NCI-H2196 treated with DMSO at 0.1 percent for 48 hours (cell line): Measurements from ENCODE around the gene COPZ1.
A peak's percentile ranks its signal among the peaks of the same experiment; 100 is the strongest.
"Not testable (repeated sequence)": the region's sequence is repeated elsewhere in the genome, so short reads cannot be mapped to it uniquely, and the experiment has no call there.

Experiments
- DNase-seq: peaks from one replicate; lab custom pipeline; 2025; ENCODE audit not compliant: unreplicated experiment; lab: John Stamatoyannopoulos, UW

COPZ1 gene

DNA sequence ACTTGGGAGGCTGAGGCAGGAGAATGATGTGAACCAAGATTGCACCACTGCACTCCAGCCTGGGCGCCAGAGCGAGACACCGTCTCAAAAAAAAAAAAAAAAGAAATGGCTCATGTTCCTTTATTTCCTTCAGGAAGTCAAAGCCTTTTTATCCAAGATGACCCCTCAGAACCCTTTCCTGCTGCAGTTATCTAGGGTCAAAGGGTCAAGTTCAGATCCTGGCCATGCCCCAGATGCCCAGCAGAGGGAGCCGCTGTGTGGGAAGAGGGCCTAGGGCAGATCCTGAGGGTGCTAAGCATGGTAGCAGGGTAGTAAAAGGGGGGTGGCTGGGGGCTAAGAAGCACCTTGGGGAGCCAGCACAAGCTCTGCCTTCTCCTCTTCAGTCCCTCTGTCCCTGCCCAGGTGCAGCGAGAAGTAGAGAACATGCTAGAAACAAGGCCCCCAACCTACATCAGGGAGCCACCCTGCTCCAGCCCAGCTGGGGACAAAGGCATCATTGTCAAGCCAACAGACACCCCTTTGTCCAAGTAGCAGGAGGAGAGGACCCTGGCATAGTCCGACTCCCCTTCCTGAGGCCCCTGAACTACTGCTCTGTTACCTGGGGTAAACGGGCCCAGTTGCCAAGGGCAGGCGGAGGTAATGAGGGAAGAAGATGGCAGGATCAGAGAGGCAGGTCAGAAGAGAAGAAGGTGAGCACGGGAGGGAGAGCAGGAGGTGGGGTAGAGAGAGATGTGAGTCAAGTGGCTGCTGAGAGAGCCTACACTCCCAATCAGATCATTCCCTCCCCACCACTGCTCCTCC lies 30.6 kb upstream of the COPZ1 start:
- peak; percentile 29 for DNase-seq

DNA sequence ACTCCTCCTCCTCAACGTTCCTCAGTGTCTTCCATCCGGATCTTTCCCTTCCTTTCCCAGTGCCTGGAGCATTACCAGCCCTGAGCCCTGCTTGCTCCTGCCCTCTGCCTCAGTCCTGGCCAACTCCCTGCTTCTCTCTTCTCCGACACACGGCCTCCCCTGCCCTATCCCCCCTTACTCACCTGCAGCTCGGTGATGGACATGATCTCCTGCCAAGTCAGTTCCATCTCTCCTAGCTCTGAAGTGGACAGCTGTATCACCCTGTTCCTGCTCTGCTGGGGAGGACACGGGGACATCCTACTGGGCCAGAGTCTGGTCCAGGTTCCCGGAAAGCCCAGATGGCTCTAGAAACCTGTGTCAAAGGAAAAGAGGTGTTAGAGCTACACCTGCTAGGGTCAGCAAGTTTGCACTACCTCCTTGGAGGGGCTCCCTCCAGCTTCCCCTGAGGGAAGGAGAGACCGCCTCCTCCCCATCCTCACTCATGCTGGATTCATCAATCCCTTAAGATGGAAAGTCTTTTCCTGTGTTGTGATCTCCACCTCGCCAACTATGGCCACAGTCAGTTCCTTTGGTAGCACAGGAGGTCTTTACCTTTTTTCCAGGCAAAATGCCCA lies 29.9 kb upstream of the COPZ1 start:
- no peak for DNase-seq

DNA sequence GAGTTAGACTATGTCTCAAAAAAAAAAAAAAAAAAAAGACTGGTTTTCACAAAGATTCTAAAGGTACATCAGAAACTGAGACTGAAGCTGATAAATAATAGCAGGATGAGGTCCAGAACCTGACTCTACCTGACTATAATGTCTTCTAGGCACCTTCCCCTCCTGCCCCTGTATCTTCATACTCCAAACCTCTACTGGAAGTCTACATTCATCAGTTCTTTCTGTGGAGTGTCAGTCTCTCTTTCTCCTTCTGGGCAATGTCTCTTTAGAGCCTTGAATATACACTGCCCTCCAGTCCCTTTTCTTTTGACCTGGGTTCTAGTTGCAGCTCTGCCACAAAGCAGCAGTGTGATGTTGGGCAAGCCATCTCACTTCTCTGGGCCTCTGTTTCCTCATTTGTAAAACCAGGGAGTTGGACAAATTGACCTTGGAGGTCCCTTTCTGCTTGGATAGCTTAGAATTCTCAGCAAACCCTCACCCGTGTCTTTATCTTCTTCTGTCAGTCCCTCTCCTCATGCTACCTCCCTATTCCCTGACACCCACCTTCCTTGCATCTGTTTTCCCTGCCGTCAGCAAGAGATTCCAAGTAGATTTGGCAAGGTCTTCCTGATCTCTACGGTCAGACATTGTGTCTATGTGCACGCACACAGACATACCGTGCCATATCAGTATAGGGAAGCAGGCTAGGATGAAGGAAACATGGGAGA lies 28.4 kb upstream of the COPZ1 start:
- DNase-seq: no peak

DNA sequence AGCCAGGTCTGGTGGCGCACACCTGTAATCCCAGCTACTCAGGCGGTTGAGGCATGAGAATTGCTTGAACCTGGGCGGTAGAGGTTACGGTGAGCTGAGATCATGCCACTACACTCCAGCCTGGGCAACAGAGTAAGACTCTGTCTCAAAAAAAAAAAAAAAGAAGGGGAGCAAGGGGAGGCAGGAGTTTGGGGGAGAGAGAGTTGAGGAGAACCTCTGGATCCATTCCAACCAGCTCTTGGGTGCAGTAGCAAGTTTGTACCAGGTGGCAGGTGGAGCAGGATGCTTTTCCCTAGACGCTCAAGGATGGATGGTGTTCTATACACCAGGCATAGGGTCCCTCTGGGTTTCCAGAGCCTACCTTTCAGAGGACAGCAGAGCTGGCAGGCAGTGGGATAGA lies 26.0 kb upstream of the COPZ1 start:
- no peak for DNase-seq

DNA sequence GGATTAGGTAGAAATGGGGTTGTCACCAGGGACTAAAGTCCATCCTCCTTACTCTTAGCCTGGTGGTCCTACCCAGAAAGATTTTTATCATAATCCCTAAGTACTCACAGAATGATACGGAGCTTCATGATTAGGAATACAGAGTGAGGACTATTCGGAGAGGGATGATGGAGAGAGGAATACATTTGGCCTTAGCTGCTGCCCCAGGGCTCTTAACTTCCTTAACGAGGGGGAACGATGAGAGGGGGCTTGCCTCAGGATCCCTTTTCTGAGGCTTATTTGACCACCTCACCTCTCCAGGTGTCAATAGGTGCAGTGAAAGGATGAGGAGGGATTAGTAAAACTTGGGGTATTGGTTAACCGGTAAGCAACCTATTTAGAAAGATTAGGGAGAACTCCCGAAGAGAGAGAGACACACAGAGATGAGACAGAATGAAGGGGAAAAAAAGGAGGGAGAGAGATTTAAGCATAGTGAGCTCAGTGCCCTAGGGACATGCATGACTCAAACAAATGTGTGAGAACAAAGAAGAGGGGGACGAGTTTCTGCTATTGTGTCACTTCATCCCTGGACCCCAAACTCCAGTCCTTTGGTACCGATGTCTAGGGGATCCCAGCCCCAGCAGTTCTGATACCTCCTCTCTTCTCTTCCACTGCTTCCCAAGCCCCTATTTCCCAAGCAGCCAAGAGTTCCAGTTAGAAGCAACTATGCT lies 25.3 kb upstream of the COPZ1 start:
- DNase-seq: no peak

DNA sequence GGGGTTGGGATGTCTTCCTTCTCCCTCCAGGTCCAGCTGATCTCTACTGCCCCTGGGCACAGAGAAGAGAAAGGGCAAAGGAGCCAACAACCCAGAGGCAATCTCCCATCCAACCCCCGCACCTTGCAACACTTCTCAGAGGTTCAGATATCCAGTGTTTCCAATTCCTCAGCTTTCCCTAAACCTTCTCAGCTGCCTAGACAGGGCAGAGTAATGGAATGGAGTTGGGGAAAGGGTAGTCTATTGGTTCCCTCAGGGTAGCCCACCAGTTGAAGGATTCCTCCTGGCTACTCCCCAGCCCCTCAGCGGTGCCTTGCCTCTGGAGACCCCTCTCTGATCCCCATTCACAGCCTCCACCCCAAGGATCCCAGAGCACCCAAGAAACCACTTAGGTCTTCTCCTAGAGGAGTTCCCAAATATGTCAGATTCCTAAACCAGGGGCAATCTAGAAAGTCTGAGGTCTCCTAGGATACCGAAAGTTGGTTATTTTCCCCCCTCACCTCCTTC lies 24.7 kb upstream of the COPZ1 start:
- no peak for DNase-seq

DNA sequence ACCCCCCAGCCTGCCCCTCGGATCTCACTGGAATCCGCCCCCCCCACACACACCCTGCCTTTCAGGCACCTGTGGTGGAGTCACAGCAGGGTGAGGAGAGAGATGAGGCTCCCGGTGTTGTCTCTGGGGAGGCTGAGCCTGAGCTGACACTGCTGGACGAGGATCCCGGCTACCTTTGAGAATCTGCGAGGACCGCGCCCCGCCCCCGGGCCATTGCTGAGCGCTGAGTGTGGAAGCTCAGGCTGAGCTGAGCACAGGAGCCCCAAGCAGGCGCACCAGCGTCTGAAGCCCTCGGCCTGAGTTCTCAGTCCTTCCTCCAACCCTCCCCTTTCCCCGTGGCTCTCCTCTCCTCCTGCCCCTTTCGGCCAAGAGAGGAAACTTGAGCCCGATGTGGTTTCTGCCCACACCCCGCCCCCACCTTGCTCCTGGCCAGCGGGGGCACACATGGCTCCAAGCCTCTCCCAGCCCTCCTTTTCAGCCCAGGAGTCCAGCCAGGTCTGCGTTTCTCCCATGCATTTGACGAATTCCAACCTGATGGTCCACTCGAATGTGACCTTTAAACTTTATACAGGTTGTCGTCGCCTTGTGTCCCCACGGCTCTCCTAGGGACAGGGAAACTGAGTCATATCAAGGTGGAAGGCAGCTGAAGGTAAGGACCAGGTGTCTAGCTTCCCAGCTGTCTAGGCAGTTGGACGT lies 24.1 kb upstream of the COPZ1 start, which contains the start of gene NFE2:
TSS of gene NFE2 (minus strand) at position 284 of the 696 bp plus-strand sequence. CDS start 5,767 bp downstream, outside the sequence.
- no peak for DNase-seq

DNA sequence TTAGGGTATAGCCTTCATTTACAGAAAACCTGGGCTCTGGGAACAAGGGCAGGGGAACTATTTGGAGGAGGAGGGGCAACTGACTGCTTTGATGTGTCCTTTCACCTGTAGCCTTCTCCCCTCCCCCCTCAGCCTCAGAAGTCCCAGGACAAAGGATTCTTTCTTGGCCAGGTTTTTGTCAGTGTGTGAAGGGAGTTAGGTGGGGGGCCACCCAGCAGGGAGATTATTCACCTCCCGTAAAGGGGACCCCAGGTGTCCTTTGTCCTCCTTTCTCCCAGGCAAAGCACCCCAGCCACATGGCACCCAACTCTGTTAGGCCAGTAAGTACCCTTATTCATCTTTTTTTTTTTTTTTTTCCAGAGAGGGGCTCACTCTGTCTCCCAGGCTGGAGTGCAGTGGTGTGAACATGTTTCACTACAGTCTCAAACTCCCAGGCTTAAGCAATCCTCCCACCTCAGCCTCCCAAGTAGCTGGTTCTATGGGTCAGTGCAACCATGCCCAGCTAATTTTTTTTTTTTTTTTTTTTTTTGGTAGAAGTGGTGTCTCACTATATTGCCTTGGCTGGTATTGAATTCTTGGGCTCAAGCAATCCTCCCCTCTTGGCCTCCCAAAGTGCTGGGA lies 23.4 kb upstream of the COPZ1 start:
- no peak for DNase-seq

DNA sequence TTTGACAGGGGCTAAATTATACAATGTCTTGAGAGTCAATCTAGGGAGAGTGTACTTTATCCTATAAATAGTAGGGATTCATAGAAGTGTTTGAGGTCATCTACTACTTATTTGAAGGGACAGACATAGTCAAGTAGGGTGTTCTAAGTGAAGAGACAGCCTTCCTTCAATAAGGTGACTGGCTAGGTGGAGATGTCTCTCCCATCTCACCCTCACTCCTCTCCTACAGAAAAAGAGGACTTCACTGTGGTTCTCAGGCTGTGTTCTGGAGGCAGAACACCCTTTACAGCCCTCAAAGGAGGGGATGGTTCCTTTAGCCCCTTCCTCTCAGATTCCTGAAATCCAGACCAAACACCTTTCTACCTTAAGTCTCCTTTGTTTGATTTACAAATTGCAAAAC lies 21.3 kb upstream of the COPZ1 start:
- DNase-seq: no peak

DNA sequence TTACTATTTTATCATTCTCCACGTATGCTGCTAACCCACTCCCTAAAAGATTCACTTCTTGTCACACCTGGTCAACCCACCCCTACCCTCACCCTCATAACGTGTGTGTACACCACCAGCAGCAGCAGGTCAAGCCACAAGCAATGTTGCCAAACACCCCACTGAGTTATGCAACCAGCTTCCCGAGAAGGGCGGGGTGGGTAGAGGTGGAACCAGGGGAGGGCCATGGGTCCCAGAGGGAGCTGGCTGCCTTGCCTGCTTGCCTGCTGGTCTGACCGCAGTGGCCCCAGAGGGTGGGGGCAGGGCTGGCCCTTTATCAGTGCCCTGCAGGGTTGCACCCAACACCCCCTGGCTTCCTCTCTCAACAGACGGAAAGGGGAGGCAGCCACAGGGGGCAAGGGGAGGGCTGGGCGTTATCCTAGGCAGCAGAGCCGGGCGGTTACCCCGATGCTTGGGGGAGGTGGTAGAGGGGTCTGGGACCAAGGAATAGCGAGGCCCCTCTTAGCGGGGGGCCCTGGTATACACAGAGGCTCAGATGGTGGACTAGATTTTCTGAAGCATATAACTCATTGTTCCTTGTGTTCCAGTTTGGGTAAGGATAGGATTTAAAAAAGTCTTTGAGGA lies 20.6 kb upstream of the COPZ1 start:
- no peak for DNase-seq

DNA sequence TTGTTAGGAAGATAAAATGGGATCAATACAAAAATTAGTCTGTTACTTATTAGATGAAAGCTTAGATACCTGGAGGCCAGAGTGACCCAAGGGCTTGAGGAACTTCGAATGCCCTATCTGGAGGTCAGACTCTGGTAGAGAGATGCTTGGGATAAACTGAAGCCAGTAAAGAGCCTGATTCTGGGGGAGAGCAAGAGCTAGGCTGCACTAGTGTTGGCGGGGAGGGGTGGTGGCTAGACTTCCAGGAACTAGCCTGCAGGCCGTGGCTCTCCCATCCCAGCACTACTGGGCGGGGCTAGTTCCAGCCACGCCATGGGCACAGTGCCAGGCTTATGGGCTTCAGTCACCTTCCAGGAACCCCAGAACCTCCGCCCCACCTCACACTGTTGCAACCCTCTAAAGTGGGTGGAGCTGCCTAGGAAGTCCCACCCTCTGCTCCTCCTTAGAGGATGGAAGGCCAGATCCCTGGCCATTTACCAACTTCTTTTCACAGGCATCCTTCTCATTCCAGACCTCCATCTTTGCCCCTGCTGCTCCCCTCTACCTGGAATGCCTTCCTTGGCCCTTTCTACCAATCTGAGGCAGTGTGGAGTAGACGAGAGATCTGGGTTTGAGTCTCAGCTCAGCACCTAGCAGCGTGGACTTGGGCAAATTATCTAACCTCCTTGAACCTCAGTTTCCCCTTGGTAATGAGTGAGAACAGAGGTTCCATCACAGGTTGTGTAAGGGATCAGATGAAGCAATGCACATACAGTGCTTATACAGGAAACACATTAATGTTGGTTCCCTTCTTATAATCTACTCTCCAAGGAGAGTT lies 17.8 kb upstream of the COPZ1 start:
- peak; percentile 14 for DNase-seq

DNA sequence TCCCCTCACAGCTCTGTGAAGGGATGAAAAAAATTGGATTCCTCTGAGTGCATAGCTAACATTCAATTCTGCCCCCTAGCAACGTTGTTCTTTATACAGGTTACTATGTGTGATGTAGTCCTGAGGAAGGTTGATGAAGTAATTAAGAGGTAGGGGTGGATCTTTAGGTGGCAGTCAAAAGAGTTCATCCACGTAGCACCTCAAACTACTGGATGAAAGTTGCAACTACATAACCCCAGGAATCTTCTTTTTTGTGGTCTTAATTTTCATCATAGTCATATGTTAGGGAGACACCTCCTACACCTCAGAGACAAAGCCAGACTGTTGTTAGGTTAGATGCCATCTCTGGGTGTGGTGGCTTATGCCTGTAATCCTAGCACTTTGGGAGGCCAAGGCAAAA lies 13.9 kb upstream of the COPZ1 start:
- DNase-seq: no peak

DNA sequence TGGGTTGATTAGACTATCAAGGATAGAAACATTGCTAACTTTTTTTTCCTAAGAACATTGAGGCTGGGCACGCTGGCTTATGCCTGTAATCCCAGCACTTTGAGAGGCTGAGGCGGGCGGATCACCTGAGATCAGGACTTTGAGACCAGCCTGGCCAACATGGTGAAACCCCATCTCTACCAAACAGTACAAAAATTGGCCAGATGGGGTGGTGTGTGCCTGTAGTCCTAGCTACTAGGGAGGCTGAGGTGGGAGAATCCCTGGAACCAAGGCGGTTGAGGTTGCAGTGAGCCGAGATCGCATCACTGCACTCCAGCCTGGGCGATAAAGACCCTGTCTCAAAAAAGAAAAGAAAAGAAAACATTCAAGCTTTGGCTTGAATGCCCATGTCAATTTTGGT lies 12.6 kb upstream of the COPZ1 start:
- DNase-seq: not testable (repeated sequence)

DNA sequence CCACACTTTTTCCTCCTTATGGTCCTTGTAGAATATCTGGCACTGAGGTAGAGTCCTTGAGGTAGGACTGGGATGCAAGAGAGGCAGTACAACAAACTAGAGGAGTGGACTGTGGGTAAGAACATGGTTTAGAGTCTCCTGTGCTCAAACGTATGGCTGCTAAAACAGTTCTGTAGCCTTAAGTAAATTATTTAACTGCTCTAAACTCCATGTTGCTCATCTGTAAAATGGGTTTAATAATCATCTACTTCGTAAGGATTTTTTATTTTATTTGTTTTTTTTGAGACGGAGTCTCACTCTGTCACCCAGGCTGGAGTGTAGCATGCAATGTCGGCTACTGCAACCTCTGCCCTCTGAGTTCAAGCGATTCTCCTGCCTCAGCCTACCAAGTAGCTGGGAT lies 3.6 kb upstream of the COPZ1 start:
- no peak for DNase-seq

DNA sequence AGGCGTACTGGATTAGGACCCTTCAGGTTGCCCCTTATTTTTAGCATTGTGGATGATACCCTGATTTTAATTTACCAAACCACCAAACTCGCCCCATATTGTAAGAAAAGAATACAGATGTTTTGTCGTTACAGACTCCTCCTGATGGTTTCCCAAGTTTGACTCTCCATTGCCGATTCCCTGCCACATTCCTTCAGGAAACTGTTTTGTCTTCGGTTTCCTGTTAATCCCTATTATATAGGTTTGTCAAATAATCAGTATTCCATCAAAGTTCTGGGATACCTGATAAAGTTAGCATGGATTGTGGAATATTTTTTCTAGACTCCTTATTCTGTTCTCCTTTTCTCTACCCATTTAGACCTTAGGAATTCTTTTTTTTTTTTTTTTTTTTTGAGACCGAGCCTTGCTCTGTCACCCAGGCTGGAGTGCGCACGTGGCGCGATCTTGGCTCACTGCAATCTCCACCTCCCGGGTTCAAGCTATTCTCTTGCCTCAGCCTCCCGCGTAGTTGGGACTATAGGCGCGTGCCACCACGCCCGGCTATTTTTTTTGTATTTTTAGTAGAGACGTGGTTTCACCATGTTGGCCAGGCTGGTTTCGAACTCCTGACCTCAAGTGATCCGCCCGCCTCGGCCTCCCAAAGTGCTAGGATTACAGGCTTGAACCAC lies 645 bp downstream of the COPZ1 start:
- not testable (repeated sequence) for DNase-seq

DNA sequence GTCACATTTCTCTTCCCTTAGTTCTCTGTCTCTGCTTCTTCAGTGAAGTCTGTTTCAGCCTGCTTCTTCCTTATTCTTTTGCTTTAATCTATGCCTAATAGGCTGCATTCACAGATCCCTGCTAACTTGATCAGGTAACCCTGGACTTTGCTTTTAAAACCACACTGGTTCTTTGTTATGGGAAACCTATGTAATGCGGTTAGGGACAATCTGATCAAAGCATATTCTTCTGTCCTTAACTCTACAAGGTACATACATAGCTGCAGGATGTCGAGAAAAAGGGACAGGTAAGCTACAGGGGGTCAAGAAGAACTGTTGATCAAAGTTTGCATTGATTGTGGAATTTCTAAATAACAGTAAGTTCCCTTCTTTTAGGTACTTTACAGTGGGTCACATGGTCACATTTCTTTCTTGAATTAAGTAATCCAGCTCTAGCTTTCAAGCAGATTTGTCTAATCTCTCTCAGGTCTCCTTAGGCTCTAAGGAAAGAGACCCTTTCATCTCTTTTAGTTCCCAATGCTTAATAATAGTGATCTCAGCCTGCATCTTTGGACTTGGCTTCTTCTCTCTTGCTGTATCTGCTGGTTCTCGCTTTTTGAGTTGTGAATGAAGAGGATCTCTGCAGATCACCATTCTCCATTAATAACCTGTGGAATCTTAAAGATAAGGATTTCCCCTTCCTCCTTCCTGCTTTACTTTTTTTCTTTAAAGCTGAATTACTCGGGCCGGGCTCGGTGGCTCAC lies 3.8 kb downstream of the COPZ1 start:
- DNase-seq: no peak

DNA sequence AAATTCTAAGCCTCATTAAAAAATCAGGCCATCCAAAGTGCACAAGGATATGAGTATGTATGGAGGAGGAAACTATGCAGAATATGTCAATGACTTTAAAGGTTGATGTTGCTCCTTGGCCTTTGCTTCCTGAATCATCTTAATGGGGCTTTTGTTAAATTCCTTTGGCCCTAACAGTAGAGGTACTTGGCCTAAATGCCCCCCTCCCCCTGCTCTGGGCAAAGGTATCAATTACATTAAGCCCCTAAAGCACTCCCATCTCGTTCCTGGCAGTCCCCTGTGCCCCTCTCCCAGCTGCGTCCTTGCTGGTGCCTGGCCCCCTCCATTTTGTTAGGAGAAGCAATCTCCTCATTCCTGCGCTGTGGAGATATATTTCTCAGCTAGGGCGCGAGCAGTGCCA lies 4.8 kb downstream of the COPZ1 start:
- DNase-seq: no peak

DNA sequence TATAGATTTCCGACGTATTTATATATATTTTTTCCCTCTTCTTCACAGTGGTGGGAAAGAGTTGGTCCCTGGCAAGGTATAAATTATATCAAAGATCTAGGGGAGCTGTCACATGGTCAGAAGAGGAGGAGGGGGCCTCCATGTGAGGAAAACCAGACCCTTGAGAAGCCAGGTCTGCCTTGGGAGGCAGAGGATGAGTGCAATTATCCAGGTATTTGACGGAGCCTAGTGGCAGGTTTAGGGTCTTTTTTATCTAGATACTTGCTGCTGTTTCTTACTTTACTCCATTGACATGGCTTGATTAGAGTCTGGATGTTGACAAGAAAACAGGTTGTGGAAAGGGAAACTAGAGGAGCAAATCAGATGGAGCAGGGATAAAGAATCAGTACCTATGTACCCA lies 5.5 kb downstream of the COPZ1 start:
- no peak for DNase-seq
